Hepatic stellate cell (primary cell): ENCODE results near the gene SFTPB.

ENCODE experiments used
- DNase-seq: peaks from one replicate; pipeline ENCODE4 v3.0.0; 2011; ENCODE audit warnings: low spot score

SFTPB gene

DNA sequence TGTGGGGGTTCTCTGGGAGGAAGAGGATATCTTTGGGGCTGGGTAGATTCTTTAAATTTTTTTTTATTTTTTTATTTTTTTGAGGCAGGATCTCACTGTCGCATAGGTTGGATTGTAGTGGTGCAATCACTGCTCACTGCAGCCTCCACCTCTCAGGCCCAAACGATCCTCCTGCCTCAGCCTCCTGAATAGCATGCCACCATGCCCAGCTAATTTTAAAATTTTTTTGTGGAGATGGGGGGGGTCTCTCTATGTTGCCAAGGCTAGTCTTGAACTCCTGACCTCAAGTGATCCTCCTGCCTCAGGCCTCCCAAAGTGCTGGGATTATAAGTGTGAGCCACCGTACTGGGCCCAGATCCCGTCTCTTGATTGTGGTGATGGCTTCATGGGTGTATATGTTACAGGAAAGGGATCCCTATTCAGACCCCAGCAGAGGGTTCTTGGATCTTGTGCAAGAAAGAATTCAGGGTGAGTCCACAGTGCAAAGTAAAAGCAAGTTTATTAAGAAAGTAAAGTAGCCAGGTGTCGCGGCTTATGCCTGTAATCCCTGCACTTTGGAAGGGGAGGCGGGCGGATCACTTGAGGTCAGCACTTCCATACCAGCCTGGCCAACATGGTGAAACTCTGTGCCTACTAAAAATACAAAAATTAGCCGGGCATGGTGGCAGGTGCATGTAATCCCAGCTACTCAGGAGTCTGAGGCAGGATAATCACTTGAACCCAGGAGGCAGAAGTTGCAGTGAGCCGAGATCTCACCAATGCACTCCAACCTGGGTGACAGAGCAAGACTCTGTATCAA lies 54.1 kb downstream of the SFTPB start:
- DNase-seq = no peak

DNA sequence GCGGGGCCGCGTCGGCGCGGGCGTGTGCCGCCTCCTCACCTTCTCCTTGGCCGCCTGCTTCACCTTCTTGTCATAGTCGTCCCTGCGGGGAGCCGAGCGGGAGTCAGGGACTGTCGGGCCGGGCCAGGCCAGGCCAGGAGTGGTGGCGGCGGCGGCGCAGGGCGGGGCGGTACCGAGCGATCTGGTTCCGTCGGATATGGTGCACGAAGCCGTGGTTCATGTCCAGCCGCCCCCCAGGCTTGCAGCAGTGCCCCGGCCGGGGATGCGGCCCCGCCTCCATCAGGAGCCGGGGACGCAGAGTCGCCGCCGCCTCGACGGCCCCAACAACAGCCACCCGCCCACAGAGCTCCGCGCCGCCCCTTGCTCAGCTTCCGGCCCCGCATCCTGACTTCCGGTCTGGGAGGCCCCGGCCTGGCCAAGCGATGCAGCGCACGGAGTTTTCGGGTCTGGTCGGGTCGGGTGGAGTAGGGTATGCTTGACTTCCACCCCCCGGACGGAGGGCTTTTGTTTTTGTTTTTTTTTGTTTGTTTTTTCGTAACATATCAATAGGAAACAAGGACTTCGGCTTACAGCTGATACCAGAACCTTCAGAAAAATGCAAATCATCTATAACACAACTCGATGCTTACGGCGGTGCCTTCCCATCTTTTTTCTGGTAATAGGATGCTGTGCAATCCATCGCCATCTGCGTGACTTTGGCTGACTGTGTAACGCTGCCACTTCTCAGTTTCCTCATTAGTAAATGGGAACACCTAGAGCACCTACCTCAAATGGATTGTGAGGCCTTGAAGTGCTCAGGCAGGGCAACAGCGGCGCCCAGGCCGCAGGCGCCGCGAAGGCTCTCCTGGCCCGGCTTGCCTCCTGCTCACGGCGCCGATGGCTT lies 56.1 kb downstream of the SFTPB start, which contains the start of gene C2orf68:
C2orf68 (minus strand) TSS at position 362 of the 883 bp plus-strand sequence; CDS start at position 280, 82 bp downstream.
- peak; percentile 92 for DNase-seq

DNA sequence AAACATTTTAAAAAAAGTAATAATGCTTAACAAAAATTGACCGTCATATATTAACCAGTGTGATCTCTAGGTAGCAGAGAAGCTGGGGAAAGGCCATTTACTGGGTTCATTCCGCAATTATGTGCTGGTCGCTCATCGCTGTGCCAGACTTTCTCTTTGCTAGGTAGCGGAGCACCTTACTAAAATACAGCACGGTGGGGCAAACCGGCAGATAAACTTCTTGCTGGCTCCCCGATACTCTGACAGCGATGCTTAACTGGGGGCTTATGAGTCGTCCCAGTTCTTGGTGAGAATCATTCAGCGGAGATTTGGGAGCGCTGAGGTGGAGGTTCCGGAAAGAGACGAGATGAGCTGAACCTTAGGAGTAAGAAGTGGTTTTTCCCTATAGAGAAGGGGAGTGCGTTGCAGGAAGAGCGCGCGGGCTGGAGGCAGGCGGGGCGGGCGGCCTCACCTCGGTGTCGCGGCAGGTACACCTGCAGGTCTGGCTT lies 56.7 kb downstream of the SFTPB start:
- DNase-seq = no peak
